ENCODE results near the gene USB1. TPM values are rescaled to one million over a fixed set of nuclear protein-coding genes. Genes with fewer than 3 reads are reported as not detected.

Gene USB1
- total RNA-seq, 1 donor from 2014 or later, result 100.0 TPM

DNA sequence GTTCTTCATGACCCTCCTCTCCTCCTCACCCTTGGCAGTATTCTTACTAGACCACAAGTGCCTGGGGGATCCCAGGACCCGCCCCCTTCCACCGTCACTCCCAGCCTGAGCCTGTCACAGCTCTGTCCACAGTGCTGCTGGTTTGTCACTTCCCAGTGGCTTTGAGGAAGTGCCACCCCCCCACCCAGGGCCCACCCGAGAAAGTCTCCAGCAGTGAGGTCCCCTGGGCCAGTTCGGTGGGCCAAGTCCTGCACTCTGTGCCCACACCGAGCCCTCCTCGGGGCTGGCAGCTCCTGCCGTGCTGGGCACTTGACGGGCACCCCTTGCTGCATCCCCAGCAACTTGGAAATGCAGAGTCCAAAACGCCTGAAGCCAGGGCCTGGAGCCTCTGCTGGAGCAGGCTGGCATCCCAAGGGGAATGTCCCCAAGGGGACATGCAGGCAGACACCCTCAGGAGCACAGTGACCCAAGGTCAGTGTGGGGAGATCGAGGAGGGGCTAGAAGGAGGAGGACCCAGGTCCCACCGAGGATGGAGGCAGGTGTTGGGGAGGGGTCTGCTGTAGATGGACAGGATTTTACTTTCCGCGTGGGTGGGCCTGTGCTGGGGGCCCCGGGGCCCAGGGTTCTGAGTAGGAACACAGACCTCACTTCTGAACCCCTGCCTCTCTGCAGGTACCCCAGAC lies 39.9 kb downstream of the USB1 start:
- H3K4me2 ChIP-seq (ENCODE audit: low read length), result no peak overlapping the region
- Mint-ChIP-seq H3K4me3 (ENCODE audit: unreplicated experiment) (no peak overlapping the region), H3K36me3 (ENCODE audit: low read depth, unreplicated experiment) (peaks cover 9% of the 10 kb centered on the region), H3K9me3 (ENCODE audit: unreplicated experiment) (no peaks in the 10 kb centered on the region), H3K27me3 (ENCODE audit: low read depth, unreplicated experiment) (peaks cover 2% of the 10 kb centered on the region), H3K27ac (ENCODE audit: unreplicated experiment) (no peak overlapping the region), H3K4me1 (ENCODE audit: low read depth, unreplicated experiment) (no peaks in the 10 kb centered on the region)
- no peak overlapping the region for H2AFZ ChIP-seq (ENCODE audit: low read depth, low read length)
- no peak overlapping the region for H3K27ac ChIP-seq (ENCODE audit: low read depth, low read length)
- H3K4me3 ChIP-seq (ENCODE audit: insufficient read depth, low read depth, low read length), result no peak overlapping the region
- FAIRE-seq (no peak), DNase-seq (ENCODE audit: low read depth) (no peak)
- no peaks in the 10 kb centered on the region for H3K9me3 ChIP-seq (ENCODE audit: insufficient read depth, low read depth, low read length)
- H3K79me2 ChIP-seq (ENCODE audit: insufficient read depth, low read length), result no peaks in the 10 kb centered on the region
- H3K9ac ChIP-seq (ENCODE audit: low read length), result no peak overlapping the region
- no peak for TF ChIP-seq EZH2 (IDR thresholded peaks at IDR 0.05; ENCODE audit: insufficient read depth, low read length)
- TF ChIP-seq, protein P1, sequence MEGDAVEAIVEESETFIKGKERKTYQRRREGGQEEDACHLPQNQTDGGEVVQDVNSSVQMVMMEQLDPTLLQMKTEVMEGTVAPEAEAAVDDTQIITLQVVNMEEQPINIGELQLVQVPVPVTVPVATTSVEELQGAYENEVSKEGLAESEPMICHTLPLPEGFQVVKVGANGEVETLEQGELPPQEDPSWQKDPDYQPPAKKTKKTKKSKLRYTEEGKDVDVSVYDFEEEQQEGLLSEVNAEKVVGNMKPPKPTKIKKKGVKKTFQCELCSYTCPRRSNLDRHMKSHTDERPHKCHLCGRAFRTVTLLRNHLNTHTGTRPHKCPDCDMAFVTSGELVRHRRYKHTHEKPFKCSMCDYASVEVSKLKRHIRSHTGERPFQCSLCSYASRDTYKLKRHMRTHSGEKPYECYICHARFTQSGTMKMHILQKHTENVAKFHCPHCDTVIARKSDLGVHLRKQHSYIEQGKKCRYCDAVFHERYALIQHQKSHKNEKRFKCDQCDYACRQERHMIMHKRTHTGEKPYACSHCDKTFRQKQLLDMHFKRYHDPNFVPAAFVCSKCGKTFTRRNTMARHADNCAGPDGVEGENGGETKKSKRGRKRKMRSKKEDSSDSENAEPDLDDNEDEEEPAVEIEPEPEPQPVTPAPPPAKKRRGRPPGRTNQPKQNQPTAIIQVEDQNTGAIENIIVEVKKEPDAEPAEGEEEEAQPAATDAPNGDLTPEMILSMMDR (IDR thresholded peaks at IDR 0.05; ENCODE audit: insufficient read depth, low read depth, low read length), result no peak
- H3K4me1 ChIP-seq (ENCODE audit: insufficient read depth, low read length), result no peaks in the 10 kb centered on the region
- no peaks in the 10 kb centered on the region for H3K27me3 ChIP-seq (ENCODE audit: insufficient read depth, low read length)
- H3K36me3 ChIP-seq (ENCODE audit: insufficient read depth, low read length), result no peaks in the 10 kb centered on the region
- no peaks in the 10 kb centered on the region for H4K20me1 ChIP-seq (ENCODE audit: insufficient read depth, low read length)

DNA sequence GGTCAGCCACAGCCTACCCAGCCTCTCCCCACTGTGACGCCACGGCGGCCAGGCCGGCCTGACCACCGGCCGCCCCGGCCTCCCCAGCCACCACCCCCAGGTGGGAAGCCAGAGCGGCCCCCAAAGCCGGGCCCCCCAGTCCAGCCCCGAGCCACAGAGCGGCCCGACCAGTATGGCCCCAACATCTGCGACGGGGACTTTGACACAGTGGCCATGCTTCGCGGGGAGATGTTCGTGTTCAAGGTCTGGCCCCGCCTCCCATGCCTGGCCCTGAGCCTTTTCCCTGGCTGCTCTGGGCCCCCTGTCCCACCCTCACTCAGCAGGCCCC lies 40.4 kb downstream of the USB1 start:
- no peak for TF ChIP-seq EZH2 (IDR thresholded peaks at IDR 0.05; ENCODE audit: insufficient read depth, low read length)
- TF ChIP-seq, protein P1 (IDR thresholded peaks at IDR 0.05; ENCODE audit: insufficient read depth, low read depth, low read length), result no peak
- Histone ChIP-seq H3K9ac (ENCODE audit: low read length) (no peak overlapping the region), H3K4me3 (ENCODE audit: insufficient read depth, low read depth, low read length) (no peak overlapping the region), H3K9me3 (ENCODE audit: insufficient read depth, low read depth, low read length) (no peaks in the 10 kb centered on the region), H3K27me3 (ENCODE audit: insufficient read depth, low read length) (no peaks in the 10 kb centered on the region), H2AFZ (ENCODE audit: low read depth, low read length) (no peak overlapping the region), H3K27ac (ENCODE audit: low read depth, low read length) (no peak overlapping the region), H3K36me3 (ENCODE audit: insufficient read depth, low read length) (no peaks in the 10 kb centered on the region), H4K20me1 (ENCODE audit: insufficient read depth, low read length) (no peaks in the 10 kb centered on the region), H3K4me2 (ENCODE audit: low read length) (no peak overlapping the region), H3K79me2 (ENCODE audit: insufficient read depth, low read length) (no peaks in the 10 kb centered on the region), H3K4me1 (ENCODE audit: insufficient read depth, low read length) (no peaks in the 10 kb centered on the region)
- H3K4me1 Mint-ChIP-seq (ENCODE audit: low read depth, unreplicated experiment), result no peaks in the 10 kb centered on the region
- no peak overlapping the region for H3K4me3 Mint-ChIP-seq (ENCODE audit: unreplicated experiment)
- no peaks in the 10 kb centered on the region for H3K9me3 Mint-ChIP-seq (ENCODE audit: unreplicated experiment)
- DNase-seq (ENCODE audit: low read depth), result no peak
- H3K36me3 Mint-ChIP-seq (ENCODE audit: low read depth, unreplicated experiment), result peaks cover 9% of the 10 kb centered on the region
- H3K27ac Mint-ChIP-seq (ENCODE audit: unreplicated experiment), result no peak overlapping the region
- no peak for FAIRE-seq
- peaks cover 2% of the 10 kb centered on the region for H3K27me3 Mint-ChIP-seq (ENCODE audit: low read depth, unreplicated experiment)

Measured in astrocyte (in vitro differentiated cells and primary cell).